GM12864 (cell line): Measurements from ENCODE around the gene STKLD1.
A peak's percentile ranks its signal among the peaks of the same experiment; 100 is the strongest.

Experiments
- DNase-seq: peaks from one replicate; pipeline ENCODE4 v3.0.0-alpha.2; 2011; ENCODE audit warnings: low read depth
- H3K4me3 ChIP-seq: 2 replicates; pipeline ENCODE4 v1.5.1; 2011; ENCODE audit warnings: mild to moderate bottlenecking, low read depth, low read length, control low read depth
- TF ChIP-seq, protein P1 (sequence below): IDR thresholded peaks from 2 replicates; pipeline ENCODE4 v1.5.1; 2011; ENCODE audit warnings: low read depth, mild to moderate bottlenecking, moderate library complexity, low read length, control low read depth, inconsistent platforms; ENCODE audit errors: missing control alignments

Gene STKLD1

DNA sequence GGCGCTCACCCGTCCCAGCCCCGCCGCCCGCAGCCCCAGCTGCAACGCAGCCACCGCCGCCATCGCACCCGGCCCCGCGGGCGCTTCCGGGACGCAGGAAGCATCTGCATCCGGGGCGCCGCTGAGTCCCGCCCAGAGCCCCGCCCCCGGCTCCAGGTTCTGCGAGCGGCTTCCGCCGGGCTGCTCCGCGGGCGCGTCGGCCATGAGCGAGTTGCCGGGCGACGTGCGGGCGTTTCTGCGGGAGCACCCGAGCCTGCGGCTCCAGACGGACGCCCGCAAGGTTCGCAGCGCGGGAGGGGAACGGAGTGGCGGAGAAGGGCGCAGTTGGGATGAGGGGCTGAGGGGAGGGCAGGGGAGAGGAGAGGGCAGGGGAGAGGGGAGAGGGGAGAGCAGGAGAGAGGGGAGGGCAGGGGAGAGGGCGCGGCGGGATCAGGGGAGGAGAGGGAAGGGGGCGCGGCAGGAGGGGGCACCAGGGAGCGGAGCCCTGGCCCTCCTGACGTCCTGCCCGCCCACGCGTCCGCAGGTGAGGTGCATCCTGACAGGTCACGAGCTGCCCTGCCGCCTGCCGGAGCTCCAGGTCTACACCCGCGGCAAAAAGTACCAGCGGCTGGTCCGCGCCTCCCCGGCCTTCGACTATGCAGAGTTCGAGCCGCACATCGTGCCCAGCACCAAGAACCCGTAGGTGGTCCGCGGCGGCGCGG, 19.6 kb upstream of the STKLD1 start, which contains the start of the genes SURF1 and SURF2:
TSS of gene SURF1 (minus strand) at position 97 of the 701 bp plus-strand sequence. CDS start at position 63, 34 bp downstream.
TSS of gene SURF2 (plus strand) at position 160 of the 701 bp plus-strand sequence. CDS start at position 203, 43 bp downstream.
- DNase-seq: no peak
- peak within 1 kb of the TSS; percentile 61 for H3K4me3 ChIP-seq
- TF ChIP-seq, protein P1, sequence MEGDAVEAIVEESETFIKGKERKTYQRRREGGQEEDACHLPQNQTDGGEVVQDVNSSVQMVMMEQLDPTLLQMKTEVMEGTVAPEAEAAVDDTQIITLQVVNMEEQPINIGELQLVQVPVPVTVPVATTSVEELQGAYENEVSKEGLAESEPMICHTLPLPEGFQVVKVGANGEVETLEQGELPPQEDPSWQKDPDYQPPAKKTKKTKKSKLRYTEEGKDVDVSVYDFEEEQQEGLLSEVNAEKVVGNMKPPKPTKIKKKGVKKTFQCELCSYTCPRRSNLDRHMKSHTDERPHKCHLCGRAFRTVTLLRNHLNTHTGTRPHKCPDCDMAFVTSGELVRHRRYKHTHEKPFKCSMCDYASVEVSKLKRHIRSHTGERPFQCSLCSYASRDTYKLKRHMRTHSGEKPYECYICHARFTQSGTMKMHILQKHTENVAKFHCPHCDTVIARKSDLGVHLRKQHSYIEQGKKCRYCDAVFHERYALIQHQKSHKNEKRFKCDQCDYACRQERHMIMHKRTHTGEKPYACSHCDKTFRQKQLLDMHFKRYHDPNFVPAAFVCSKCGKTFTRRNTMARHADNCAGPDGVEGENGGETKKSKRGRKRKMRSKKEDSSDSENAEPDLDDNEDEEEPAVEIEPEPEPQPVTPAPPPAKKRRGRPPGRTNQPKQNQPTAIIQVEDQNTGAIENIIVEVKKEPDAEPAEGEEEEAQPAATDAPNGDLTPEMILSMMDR: no peak

GRCh38 chr9:133357656-133358055, 18.5 kb upstream of the STKLD1 start:
- no peak overlapping the region; the same call in 1 of the 2 replicates for H3K4me3 ChIP-seq
- DNase-seq: no peak
- TF ChIP-seq, protein P1: no peak

GRCh38 chr9:133359399-133360175, 16.6 kb upstream of the STKLD1 start:
- H3K4me3 ChIP-seq: no peak overlapping the region
- TF ChIP-seq, protein P1: peak; percentile 19
- no peak for DNase-seq

DNA sequence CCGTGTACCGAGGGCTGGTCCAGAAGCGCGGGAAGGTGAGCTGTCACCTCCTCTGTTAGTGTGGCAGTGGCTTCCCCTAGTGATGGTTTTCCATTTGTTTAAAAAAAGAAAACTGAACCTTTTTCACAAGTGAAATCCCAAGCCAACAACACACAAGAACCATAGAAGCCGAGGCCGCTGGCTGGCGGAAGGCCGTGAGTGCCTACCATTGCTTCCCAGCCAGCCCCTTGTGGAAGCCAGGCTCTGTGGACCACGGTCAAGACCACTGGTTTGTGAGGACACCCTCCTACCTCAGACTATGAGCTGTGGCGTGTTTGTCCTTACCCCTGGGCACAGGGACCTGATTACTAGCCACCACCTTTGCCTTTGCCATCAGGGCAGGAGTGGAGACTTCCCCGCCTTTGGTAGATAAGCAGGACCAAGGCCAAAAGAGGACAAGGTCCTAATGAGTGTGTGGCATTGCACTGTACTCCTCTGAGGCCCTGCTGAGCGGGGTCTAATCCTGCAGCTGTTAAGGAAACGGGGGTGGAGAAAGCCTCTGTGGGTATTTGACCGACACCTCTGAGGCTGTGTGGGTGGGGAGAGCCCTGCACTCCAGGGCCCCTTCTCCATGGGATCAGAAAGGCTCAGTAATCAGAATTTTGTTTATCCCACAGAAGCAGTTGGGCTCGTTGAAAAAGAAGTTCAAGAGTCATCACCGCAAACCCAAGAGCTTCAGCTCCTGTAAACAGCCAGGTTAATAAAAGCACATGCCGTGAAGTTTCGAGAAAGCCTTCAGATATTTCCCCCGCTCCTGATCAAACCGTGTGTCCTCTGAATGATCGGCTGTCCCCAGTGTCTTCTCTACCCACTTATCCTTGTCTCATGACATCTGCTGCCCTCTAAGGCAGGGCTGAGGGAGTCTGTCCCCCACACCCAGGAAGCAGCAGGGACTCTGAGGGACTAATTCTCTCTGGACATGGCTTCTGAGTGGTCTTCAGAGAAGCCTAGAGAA, 15.5 kb upstream of the STKLD1 start:
- no peak overlapping the region for H3K4me3 ChIP-seq
- TF ChIP-seq, protein P1: no peak
- DNase-seq: no peak

DNA sequence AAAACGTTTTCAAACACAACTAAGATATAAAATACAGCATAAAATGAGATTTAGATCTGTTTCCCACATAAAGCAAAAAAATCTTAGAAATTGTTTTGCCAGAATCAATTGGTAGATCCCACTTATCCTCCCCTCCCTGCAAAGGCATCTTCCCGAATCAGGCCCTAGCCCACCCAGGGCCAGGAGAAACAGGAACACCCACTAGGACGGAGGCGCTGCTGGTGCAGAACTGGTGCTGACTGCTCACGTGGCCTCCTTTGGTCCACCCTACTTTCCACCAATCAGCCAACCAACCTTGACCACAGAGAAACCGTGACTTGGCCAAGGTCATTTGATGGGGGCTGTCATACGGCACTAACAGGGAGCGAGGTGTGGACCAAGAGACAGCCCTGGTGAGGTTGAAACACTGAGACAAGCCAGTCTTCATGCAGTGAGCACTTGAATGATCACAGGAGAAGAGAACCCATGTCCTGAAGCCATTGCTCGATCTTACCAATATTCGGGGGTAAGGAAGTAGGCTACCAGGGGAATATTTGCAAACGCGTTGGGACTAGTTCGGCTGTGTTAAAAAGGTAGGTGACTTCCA, 14.6 kb upstream of the STKLD1 start:
- H3K4me3 ChIP-seq: no peak overlapping the region
- TF ChIP-seq, protein P1: no peak
- DNase-seq: no peak

DNA sequence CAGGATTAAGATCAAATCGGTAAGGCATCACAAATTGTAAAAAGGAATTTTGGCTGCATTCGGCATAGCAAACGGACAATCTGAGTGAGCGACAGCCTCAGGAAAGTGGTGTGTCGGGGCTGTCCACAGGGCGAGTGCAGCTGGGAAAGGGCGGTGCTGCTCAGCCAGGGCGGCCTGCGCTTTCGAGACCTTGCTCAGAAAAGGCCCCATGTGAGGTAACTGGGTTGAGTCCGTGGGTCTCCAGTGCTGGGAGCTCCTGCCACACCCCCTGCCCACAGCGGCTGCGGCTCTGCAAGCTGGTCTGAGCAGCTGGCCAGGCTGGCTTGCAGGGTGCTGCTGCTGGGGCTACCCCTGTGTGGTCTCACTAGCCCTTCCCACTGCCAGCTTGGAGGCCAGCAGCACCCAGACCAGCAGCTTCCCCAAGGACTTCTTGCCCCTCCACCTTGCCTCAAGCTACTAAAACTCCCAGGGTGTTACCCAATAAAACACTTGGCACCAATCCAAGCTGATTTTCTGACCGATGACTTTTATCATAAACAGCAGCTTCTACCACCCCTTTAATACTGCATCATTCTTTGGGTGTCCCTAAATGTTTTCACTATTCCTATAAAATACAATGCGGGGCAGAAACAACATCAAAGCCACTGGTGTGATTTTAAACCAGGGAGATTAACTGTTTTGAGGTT, 13.7 kb upstream of the STKLD1 start:
- TF ChIP-seq, protein P1: no peak
- DNase-seq: no peak
- H3K4me3 ChIP-seq: no peak overlapping the region
